AG10803 (cell line): Measurements from ENCODE around the gene FBLN5.

ENCODE experiments used
- DNase-seq: peaks from one replicate; pipeline ENCODE4 v3.0.0; 2010; ENCODE audit warnings: low read depth
- H3K4me3 ChIP-seq: 2 replicates; pipeline ENCODE4 v1.5.1; 2011; ENCODE audit warnings: mild to moderate bottlenecking, low read length, control low read depth
- CTCF ChIP-seq: conservative IDR thresholded peaks from 2 replicates; pipeline ENCODE4 v1.5.1; 2011; ENCODE audit warnings: mild to moderate bottlenecking, low read length, control low read depth, inconsistent platforms

Gene FBLN5

GRCh38 chr14:91861091-91861490 is 86.4 kb downstream of the FBLN5 start:
- TF ChIP-seq CTCF = no peak
- H3K4me3 ChIP-seq = no peak overlapping the region
- DNase-seq = no peak

GRCh38 chr14:91860238-91860637 is 87.3 kb downstream of the FBLN5 start:
- no peak overlapping the region for H3K4me3 ChIP-seq
- DNase-seq = no peak
- no peak for TF ChIP-seq CTCF

GRCh38 chr14:91858536-91859275 is 88.8 kb downstream of the FBLN5 start:
- no peak for TF ChIP-seq CTCF
- H3K4me3 ChIP-seq = no peak overlapping the region
- peak; percentile 90 for DNase-seq

GRCh38 chr14:91857614-91858013 is 89.9 kb downstream of the FBLN5 start:
- TF ChIP-seq CTCF = no peak
- no peak for DNase-seq

GRCh38 chr14:91854327-91854934 is 93.1 kb downstream of the FBLN5 start:
- DNase-seq = no peak
- TF ChIP-seq CTCF = no peak
- H3K4me3 ChIP-seq = no peak overlapping the region

More at GRCh38 chr14:91857614-91858013, 89.9 kb downstream of the FBLN5 start:
- no peak overlapping the region for H3K4me3 ChIP-seq

GRCh38 chr14:91851563-91851962 is 95.9 kb downstream of the FBLN5 start:
- DNase-seq = no peak
- TF ChIP-seq CTCF = no peak
- no peak overlapping the region for H3K4me3 ChIP-seq

- no peak for DNase-seq
- no peak for TF ChIP-seq CTCF
- no peak overlapping the region for H3K4me3 ChIP-seq
Measured at GRCh38 chr14:91848504-91849001, 98.9 kb downstream of the FBLN5 start.
